ENCODE data around the gene NFKB2.

Gene NFKB2

DNA sequence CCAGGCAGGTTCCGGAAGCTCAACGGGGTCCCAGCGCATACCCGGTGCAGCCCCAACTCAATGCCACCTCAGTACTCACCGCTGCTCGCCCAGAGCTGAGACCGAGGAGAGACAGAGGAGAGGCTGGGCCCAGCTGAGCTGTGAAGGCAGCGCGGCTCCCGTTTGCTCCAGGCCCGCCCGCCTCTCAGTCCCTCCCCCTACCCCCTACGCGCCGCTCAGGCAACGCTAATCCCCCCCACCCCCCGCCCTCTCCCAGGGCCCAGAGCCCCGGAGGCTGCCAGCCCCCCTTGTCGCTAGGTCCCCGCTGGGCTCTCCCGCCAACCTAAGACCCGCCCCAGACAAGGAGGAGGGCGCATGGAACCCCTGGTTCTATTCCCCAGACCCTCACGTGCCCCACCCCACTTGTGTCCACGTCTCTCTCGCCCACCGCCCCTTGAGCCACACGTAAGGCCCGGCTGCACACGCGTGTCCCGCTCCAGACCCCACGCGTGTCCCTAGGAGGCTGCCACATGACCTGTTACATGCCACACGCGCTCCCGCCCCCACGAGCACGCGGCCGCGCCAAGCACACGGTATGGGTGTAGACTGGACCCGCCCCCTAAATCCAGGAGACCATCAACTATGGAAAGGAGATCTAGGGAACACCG is 23.2 kb downstream of the NFKB2 start, which contains the start of gene PSD:
Gene PSD (minus strand): TSS at position 164 of the 647 bp plus-strand sequence. CDS start 1,747 bp downstream, outside the sequence.
- H2AFZ ChIP-seq (ENCODE audit: low read depth), result peak within 1 kb of the TSS; percentile 77
- H4K20me1 ChIP-seq (ENCODE audit: insufficient read depth), result no peaks in the 10 kb centered on the region
- TF ChIP-seq, protein P1, sequence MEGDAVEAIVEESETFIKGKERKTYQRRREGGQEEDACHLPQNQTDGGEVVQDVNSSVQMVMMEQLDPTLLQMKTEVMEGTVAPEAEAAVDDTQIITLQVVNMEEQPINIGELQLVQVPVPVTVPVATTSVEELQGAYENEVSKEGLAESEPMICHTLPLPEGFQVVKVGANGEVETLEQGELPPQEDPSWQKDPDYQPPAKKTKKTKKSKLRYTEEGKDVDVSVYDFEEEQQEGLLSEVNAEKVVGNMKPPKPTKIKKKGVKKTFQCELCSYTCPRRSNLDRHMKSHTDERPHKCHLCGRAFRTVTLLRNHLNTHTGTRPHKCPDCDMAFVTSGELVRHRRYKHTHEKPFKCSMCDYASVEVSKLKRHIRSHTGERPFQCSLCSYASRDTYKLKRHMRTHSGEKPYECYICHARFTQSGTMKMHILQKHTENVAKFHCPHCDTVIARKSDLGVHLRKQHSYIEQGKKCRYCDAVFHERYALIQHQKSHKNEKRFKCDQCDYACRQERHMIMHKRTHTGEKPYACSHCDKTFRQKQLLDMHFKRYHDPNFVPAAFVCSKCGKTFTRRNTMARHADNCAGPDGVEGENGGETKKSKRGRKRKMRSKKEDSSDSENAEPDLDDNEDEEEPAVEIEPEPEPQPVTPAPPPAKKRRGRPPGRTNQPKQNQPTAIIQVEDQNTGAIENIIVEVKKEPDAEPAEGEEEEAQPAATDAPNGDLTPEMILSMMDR (conservative IDR thresholded peaks at IDR 0.05; ENCODE audit: low read depth, low read length), result no peak
- peaks cover 33% of the 10 kb centered on the region for H3K27me3 ChIP-seq (ENCODE audit: insufficient read depth, low read depth)
- peak within 1 kb of the TSS; percentile 87 for H3K4me2 ChIP-seq
- H3K79me2 ChIP-seq (ENCODE audit: insufficient read depth, low read depth), result no peaks in the 10 kb centered on the region
- H3K27ac ChIP-seq, result no peak within 1 kb of the TSS
- peaks cover 17% of the 10 kb centered on the region for H3K4me1 ChIP-seq (ENCODE audit: low read depth, poor library complexity, severe bottlenecking)
- H3K4me3 ChIP-seq (IDR thresholded peaks at IDR 0.05; ENCODE audit: insufficient read depth, low read depth, low read length), result no peak within 1 kb of the TSS
- H3K36me3 ChIP-seq (ENCODE audit: insufficient read depth), result no peaks in the 10 kb centered on the region
- no peak within 1 kb of the TSS for H3K9ac ChIP-seq

DNA sequence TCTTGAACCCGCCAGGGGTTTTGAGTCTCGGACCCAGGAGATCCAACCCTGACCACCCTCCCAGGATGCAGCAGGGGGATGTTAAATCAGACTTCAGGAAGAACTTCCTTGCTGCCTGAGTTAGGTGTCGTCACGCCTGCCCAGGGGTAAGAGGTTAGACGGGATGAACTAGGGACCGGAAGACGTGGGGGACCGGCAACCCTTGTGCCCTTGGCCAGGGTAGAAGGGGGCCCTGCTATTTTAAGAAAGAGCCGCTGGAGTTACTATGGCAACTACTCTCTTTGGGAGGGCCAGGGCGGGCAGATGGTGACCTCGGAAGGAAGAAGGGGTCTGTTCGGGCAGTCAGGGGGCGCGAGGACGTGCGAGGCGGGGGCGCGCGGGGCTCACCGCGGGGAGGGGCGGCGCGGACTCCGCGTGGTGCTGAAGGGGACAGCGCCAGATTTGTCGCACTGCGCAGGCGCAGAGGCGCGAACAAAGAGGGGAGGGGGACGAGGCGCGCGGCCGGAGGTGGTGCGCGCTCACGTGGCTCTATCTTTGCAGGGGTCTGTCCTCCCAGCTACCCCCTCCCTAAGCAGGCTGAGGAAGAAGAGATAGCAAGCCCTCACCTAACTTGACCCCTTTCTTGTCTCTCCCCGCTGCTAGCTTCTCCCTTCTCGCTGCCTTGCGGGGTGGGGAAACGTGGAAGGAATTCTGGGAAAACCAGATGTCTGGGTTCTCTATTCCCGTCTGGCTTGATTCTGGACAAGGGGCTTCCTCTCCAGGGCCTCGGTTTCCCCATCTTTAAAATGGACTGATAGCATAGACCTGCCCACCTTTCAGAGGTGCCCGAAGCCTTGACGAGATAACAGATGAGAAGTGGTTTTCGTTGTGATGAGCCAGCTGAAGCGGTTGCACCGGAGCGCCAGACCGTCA is 24.0 kb downstream of the NFKB2 start:
- no peaks in the 10 kb centered on the region for H4K20me1 ChIP-seq (ENCODE audit: insufficient read depth)
- H2AFZ ChIP-seq (ENCODE audit: low read depth), result peak overlapping the region; percentile 77
- H3K9ac ChIP-seq, result no peak overlapping the region
- no peaks in the 10 kb centered on the region for H3K79me2 ChIP-seq (ENCODE audit: insufficient read depth, low read depth)
- H3K4me3 ChIP-seq (IDR thresholded peaks at IDR 0.05; ENCODE audit: insufficient read depth, low read depth, low read length), result no peak overlapping the region
- H3K27me3 ChIP-seq (ENCODE audit: insufficient read depth, low read depth), result peaks cover 30% of the 10 kb centered on the region
- TF ChIP-seq, protein P1 (conservative IDR thresholded peaks at IDR 0.05; ENCODE audit: low read depth, low read length), result no peak
- H3K4me1 ChIP-seq (ENCODE audit: low read depth, poor library complexity, severe bottlenecking), result peaks cover 17% of the 10 kb centered on the region
- peak overlapping the region; percentile 87 for H3K4me2 ChIP-seq
- no peak overlapping the region for H3K27ac ChIP-seq
- H3K36me3 ChIP-seq (ENCODE audit: insufficient read depth), result no peaks in the 10 kb centered on the region

DNA sequence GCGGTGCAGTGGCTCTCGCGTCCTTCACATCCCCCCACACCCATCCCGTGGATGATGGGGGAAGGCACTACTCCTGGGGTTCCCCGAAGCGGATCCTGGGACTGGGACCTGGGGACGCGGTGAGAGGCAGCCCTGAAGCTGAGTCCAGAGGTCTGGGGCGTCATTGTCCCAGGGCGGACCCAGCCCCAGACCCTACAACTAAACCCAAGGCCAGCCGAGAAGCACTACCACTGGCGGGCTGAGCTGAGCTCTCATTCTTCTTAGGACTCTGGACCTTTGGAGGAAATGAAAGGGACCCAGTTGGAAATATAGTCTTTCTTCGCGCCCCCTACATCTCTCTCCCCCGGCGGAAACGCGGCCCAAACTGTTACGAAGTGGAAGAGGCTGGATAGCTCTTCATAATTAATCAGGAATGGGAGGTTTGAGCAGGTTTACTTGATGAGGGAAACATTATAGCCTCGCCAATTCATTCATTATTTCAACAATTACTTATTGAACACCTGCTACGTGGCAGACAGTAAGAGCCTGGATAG is 24.7 kb downstream of the NFKB2 start:
- Histone ChIP-seq H4K20me1 (ENCODE audit: insufficient read depth) (no peaks in the 10 kb centered on the region), H2AFZ (ENCODE audit: low read depth) (peak overlapping the region; percentile 77), H3K27me3 (ENCODE audit: insufficient read depth, low read depth) (peaks cover 23% of the 10 kb centered on the region), H3K27ac (no peak overlapping the region), H3K4me1 (ENCODE audit: low read depth, poor library complexity, severe bottlenecking) (peaks cover 17% of the 10 kb centered on the region), H3K79me2 (ENCODE audit: insufficient read depth, low read depth) (no peaks in the 10 kb centered on the region), H3K4me3 (IDR thresholded peaks at IDR 0.05; ENCODE audit: insufficient read depth, low read depth, low read length) (no peak overlapping the region), H3K9ac (no peak overlapping the region), H3K36me3 (ENCODE audit: insufficient read depth) (no peaks in the 10 kb centered on the region), H3K4me2 (peak overlapping the region; percentile 87)
- TF ChIP-seq, protein P1 (conservative IDR thresholded peaks at IDR 0.05; ENCODE audit: low read depth, low read length), result no peak

DNA sequence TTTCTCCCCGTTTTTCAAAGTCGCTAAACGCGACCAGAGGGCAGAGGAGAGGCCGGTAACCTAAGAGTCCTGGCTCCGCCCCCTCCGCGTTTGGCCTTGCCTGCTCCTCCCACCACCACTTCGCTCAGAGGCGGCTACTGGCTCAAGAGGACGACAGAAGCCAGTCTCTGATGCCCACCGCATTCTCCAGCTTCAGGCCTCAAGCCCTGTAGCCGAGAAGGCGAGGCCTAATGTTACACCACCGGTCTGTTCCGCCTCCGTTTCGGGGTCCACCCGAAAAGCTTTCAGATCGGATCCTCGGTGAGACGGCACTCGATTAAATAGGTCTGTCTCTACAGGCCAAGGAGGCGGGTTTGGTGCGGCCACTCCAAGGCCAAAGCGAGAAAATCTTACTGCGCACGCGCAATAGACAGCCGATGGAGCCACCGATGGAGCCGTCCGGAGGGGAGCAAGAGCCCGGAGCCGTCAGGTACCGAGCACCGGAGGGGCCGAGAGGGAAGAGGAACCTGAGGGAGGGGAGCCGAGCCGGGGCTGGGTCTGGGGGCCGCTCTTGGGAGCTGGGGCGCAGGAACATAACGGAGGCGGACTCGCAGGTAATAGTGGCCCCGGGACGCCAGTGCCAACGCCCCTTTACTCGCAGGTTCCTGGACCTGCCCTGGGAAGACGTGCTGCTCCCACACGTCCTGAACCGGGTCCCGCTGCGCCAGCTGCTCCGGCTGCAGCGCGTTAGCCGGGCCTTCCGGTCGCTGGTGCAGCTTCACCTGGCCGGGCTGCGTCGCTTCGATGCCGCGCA is 25.4 kb downstream of the NFKB2 start, which contains the start of gene FBXL15:
Gene FBXL15 (plus strand): TSS at position 123 of the 793 bp plus-strand sequence. CDS start 294 bp downstream, at position 417.
- TF ChIP-seq, protein P1 (conservative IDR thresholded peaks at IDR 0.05; ENCODE audit: low read depth, low read length), result no peak
- Histone ChIP-seq H3K79me2 (ENCODE audit: insufficient read depth, low read depth) (no peaks in the 10 kb centered on the region), H3K4me1 (ENCODE audit: low read depth, poor library complexity, severe bottlenecking) (peaks cover 17% of the 10 kb centered on the region), H3K4me2 (peak within 1 kb of the TSS; percentile 87), H3K9ac (peak within 1 kb of the TSS; percentile 53; the same call in 1 of the 2 replicates), H3K27ac (no peak within 1 kb of the TSS), H3K27me3 (ENCODE audit: insufficient read depth, low read depth) (peaks cover 17% of the 10 kb centered on the region), H3K36me3 (ENCODE audit: insufficient read depth) (no peaks in the 10 kb centered on the region), H4K20me1 (ENCODE audit: insufficient read depth) (no peaks in the 10 kb centered on the region), H2AFZ (ENCODE audit: low read depth) (peak within 1 kb of the TSS; percentile 77), H3K4me3 (IDR thresholded peaks at IDR 0.05; ENCODE audit: insufficient read depth, low read depth, low read length) (peak within 1 kb of the TSS; percentile 12)
